ENCODE results near the gene PLXDC2.

Gene PLXDC2

DNA sequence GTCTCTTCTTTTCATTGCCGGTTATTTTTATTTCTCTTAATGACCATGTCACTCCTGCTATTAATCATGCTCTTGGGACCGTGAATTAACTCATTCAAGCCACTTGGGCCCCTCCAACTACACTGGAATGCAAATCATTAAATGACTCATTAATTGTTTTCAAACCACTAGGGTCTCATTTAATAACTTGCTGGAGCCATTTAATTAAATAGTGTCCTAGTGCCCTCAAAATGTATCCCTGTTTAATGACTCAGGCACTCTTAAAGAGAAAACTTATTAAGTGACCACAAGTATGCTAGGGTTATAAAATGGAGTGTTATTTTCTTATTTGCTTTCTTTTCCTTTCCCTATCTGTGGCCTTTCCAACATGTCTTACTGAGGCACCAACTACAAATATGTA, 73.0 kb downstream of the PLXDC2 start (continued):
- TF ChIP-seq, protein P1, sequence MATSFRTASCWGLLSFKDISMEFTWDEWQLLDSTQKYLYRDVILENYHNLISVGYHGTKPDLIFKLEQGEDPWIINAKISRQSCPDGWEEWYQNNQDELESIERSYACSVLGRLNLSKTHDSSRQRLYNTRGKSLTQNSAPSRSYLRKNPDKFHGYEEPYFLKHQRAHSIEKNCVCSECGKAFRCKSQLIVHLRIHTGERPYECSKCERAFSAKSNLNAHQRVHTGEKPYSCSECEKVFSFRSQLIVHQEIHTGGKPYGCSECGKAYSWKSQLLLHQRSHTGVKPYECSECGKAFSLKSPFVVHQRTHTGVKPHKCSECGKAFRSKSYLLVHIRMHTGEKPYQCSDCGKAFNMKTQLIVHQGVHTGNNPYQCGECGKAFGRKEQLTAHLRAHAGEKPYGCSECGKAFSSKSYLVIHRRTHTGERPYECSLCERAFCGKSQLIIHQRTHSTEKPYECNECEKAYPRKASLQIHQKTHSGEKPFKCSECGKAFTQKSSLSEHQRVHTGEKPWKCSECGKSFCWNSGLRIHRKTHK (tag by site-specific recombination; IDR thresholded peaks at IDR 0.05), result no peak
- TF ChIP-seq ZNF670 (tag by site-specific recombination; IDR thresholded peaks at IDR 0.05; ENCODE audit: low read depth), result no peak
- TF ChIP-seq ZNF777 (tag by site-specific recombination; IDR thresholded peaks at IDR 0.05; ENCODE audit: borderline replicate concordance), result no peak
- no peak for TF ChIP-seq ZNF600 (tag by site-specific recombination; IDR thresholded peaks at IDR 0.05)

DNA sequence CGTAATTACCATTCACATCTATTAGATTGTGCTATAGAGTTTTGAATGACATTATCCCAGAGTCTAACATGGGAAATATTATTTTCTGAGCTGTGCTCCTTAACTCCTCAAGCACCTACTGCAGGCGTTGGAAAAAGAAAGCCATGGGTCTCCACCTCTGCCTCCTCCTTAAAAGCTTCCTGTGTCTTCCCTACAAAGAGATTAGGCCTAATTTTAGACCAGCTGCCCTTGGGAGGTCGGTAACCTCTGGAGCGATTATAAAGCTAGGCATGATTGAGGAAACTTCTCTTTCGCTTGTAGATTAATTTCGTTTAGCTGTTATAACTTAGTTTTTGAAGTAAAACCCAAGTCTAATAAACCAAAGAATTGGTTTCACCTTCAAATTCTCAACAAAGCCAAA, 75.2 kb downstream of the PLXDC2 start:
- Histone ChIP-seq H3K4me1 (ENCODE audit: control insufficient read depth, insufficient read depth, low read length) (peaks cover 2% of the 10 kb centered on the region; the same call in 1 of the 2 replicates), H3K36me3 (ENCODE audit: control insufficient read depth in 2 of 2, insufficient read depth in 1 of 2, low read length in 2 of 2) (no peaks in the 10 kb centered on the region), H3K9me3 (ENCODE audit: control insufficient read depth, insufficient read depth, low read depth, low read length) (no peaks in the 10 kb centered on the region), H3K27ac (ENCODE audit: extremely low read depth, low read depth, low read length) (no peak overlapping the region), H3K4me3 (ENCODE audit: low read depth, low read length) (no peak overlapping the region)
- no peak for TF ChIP-seq ZNF621 (tag by site-specific recombination; IDR thresholded peaks at IDR 0.05)
- POLR2A ChIA-PET, result no interaction called here
- CTCF ChIA-PET, result interaction anchor here (0.7 kb wide), 1 partner anchor 279 kb away, joined by 5 read pairs; no protein-coding TSS in a partner anchor

DNA sequence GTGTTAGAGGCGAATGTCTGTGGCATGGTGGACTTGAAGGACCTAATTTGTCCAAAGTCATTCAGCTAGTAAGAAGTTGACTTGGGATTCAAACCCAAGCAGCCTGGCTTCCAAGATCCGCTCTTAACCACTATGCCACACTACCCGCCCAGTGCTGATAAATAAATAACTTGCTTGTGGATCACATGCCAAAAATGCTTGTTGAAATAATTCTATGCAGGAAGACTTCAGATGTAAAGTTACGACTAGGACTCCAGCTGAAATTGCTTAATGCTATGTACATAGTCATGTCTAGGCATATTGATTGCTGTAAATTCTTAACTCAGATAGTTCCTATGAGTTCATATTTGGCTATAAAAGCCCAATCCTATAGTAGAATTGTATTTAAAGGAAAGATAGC, 76.0 kb downstream of the PLXDC2 start:
- TF ChIP-seq ZBTB7A (tag by site-specific recombination; IDR thresholded peaks at IDR 0.05; ENCODE audit: low read depth) (no peak), ZBTB21 (tag by site-specific recombination; IDR thresholded peaks at IDR 0.05) (no peak), ZNF175 (tag by site-specific recombination; IDR thresholded peaks at IDR 0.05) (no peak), ZNF354C (tag by site-specific recombination; IDR thresholded peaks at IDR 0.05; ENCODE audit: borderline replicate concordance, low read depth) (no peak), ZNF19 (tag by site-specific recombination; IDR thresholded peaks at IDR 0.05; ENCODE audit: low read depth) (no peak), ZNF2 (tag by site-specific recombination; IDR thresholded peaks at IDR 0.05) (no peak), ZNF501 (tag by site-specific recombination; IDR thresholded peaks at IDR 0.05) (no peak)
- TF ChIP-seq, protein P2, sequence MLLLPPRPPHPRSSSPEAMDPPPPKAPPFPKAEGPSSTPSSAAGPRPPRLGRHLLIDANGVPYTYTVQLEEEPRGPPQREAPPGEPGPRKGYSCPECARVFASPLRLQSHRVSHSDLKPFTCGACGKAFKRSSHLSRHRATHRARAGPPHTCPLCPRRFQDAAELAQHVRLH (tag by site-specific recombination; IDR thresholded peaks at IDR 0.05), result no peak
- H3K9me3 ChIP-seq (ENCODE audit: control insufficient read depth, insufficient read depth, low read depth, low read length), result no peaks in the 10 kb centered on the region
- H3K27ac ChIP-seq (ENCODE audit: extremely low read depth, low read depth, low read length), result no peak overlapping the region
- H3K4me1 ChIP-seq (ENCODE audit: control insufficient read depth, insufficient read depth, low read length), result peaks cover 2% of the 10 kb centered on the region; the same call in 1 of the 2 replicates
- no peaks in the 10 kb centered on the region for H3K36me3 ChIP-seq (ENCODE audit: control insufficient read depth in 2 of 2, insufficient read depth in 1 of 2, low read length in 2 of 2)
- ChIA-PET CTCF (no interaction called here), POLR2A (interaction anchor here (0.6 kb wide), 1 partner anchor 76 kb away, joined by 3 read pairs; the partner anchor contains the start of gene PLXDC2)
- no peak overlapping the region for H3K4me3 ChIP-seq (ENCODE audit: low read depth, low read length)

DNA sequence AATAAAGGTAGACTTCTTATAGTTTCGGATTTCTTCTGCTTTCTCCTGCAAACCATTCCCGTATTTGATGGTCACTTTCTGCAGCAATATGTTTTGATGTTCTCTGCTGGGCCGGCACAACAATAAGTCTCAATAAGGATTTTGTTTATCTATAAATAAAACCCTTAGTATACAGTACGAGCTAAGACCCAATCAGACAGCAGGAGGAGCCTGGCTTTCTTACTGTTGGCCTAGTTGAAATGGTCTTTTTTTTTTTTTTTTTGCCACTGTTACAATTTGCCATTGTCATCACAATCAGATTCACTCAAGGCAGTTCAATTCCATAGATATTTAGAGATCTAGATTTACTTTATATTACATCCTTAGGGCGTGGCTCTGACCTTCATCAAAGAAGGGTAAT, 76.4 kb downstream of the PLXDC2 start:
- Histone ChIP-seq H3K36me3 (ENCODE audit: control insufficient read depth in 2 of 2, insufficient read depth in 1 of 2, low read length in 2 of 2) (no peaks in the 10 kb centered on the region), H3K9me3 (ENCODE audit: control insufficient read depth, insufficient read depth, low read depth, low read length) (no peaks in the 10 kb centered on the region), H3K4me3 (ENCODE audit: low read depth, low read length) (no peak overlapping the region), H3K4me1 (ENCODE audit: control insufficient read depth, insufficient read depth, low read length) (peaks cover 2% of the 10 kb centered on the region; the same call in 1 of the 2 replicates), H3K27ac (ENCODE audit: extremely low read depth, low read depth, low read length) (no peak overlapping the region)
- CTCF ChIA-PET, result no interaction called here
- POLR2A ChIA-PET, result interaction anchor here (0.6 kb wide), 1 partner anchor 77 kb away, joined by 3 read pairs; the partner anchor contains the start of gene PLXDC2
- TF ChIP-seq, protein P3, sequence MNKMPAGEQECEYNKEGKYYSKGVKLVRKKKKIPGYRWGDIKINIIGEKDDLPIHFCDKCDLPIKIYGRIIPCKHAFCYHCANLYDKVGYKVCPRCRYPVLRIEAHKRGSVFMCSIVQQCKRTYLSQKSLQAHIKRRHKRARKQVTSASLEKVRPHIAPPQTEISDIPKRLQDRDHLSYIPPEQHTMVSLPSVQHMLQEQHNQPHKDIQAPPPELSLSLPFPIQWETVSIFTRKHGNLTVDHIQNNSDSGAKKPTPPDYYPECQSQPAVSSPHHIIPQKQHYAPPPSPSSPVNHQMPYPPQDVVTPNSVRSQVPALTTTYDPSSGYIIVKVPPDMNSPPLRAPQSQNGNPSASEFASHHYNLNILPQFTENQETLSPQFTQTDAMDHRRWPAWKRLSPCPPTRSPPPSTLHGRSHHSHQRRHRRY (tag by site-specific recombination; IDR thresholded peaks at IDR 0.05), result no peak
- TF ChIP-seq, protein P4, sequence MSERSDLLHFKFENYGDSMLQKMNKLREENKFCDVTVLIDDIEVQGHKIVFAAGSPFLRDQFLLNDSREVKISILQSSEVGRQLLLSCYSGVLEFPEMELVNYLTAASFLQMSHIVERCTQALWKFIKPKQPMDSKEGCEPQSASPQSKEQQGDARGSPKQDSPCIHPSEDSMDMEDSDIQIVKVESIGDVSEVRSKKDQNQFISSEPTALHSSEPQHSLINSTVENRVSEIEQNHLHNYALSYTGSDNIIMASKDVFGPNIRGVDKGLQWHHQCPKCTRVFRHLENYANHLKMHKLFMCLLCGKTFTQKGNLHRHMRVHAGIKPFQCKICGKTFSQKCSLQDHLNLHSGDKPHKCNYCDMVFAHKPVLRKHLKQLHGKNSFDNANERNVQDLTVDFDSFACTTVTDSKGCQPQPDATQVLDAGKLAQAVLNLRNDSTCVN (tag by site-specific recombination; optimal IDR thresholded peaks at IDR 0.05), result no peak
- TF ChIP-seq ZNF138 (tag by site-specific recombination; IDR thresholded peaks at IDR 0.05; ENCODE audit: borderline replicate concordance) (no peak), ZNF404 (tag by site-specific recombination; IDR thresholded peaks at IDR 0.05) (no peak), ZNF701 (tag by site-specific recombination; IDR thresholded peaks at IDR 0.05) (no peak), ZNF585B (tag by site-specific recombination; IDR thresholded peaks at IDR 0.05) (no peak), ZBTB21 (tag by site-specific recombination; IDR thresholded peaks at IDR 0.05) (no peak)
- TF ChIP-seq, protein P2 (tag by site-specific recombination; IDR thresholded peaks at IDR 0.05), result no peak
- TF ChIP-seq, protein P5, sequence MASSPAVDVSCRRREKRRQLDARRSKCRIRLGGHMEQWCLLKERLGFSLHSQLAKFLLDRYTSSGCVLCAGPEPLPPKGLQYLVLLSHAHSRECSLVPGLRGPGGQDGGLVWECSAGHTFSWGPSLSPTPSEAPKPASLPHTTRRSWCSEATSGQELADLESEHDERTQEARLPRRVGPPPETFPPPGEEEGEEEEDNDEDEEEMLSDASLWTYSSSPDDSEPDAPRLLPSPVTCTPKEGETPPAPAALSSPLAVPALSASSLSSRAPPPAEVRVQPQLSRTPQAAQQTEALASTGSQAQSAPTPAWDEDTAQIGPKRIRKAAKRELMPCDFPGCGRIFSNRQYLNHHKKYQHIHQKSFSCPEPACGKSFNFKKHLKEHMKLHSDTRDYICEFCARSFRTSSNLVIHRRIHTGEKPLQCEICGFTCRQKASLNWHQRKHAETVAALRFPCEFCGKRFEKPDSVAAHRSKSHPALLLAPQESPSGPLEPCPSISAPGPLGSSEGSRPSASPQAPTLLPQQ (tag by site-specific recombination; IDR thresholded peaks at IDR 0.05), result no peak
